Panc1 (cell line): ENCODE results near the gene SIAH1.

Experiments used
- POLR2AphosphoS5 ChIP-seq: IDR thresholded peaks from 2 replicates; pipeline ENCODE4 v1.6.1; 2012; ENCODE audit warnings: mild to moderate bottlenecking, low read depth, low read length, moderate library complexity
- SIN3A ChIP-seq: IDR thresholded peaks from 2 replicates; pipeline ENCODE4 v1.6.1; 2012; ENCODE audit warnings: low read depth, mild to moderate bottlenecking, low read length, moderate library complexity, borderline replicate concordance; ENCODE audit not compliant: insufficient read depth
- TCF7L2 ChIP-seq: IDR thresholded peaks from 2 replicates; pipeline ENCODE4 v1.6.1; 2011; ENCODE audit warnings: mild to moderate bottlenecking, low read depth, low read length, inconsistent platforms
- TF ChIP-seq, protein P1 (sequence below): fragments of 450-650 bp; IDR thresholded peaks from 2 replicates; pipeline ENCODE4 v1.5.1; 2017; ENCODE audit warnings: mild to moderate bottlenecking
- TF ChIP-seq, protein P2 (sequence below), 2 experiments: IDR thresholded peaks; 2 replicates each; pipeline ENCODE4 v1.6.1; 2011 to 2012; ENCODE audit warnings: low read depth in 2 of 2, control low read depth in 1 of 2, low read length in 1 of 2, mild to moderate bottlenecking in 1 of 2, moderate library complexity in 1 of 2; ENCODE audit not compliant: insufficient read depth in 1 of 2

DNA sequence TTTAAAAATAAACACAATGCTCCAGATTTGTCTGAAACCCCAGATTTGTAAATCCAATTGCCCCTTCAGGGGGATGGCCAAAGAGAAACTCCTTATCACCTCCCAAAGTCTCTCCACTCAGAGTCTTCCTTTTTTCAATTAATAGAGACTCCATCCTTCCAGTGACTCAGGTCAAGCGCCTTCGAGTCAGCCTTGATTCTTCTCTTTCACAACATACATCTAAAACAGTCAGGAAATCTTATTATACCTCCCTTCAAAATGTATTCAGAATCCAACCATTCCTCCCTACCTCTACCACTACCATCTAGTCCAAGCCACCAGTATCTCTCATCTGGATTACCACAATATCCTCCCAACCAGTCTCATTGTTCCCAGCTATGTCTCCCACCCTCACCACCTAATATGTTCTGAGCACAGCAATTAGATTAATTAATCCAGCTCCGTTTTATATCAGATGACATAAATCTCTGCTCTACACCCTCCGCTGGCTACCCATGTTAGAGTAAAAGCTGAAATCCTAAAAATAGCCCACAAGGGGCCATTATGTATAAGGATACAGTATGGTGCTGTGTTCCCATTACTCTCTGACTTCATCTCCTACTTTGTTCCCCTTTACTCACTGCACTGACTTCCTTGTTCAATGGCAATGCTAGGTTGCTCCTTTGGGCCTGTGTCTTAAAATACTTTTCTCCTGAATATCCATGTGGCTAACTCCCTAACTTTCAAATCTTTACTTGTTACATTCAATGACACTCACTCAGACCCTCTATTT is 11.8 kb downstream of the SIAH1 start:
- no peak for TF ChIP-seq TCF7L2
- TF ChIP-seq, protein P1, sequence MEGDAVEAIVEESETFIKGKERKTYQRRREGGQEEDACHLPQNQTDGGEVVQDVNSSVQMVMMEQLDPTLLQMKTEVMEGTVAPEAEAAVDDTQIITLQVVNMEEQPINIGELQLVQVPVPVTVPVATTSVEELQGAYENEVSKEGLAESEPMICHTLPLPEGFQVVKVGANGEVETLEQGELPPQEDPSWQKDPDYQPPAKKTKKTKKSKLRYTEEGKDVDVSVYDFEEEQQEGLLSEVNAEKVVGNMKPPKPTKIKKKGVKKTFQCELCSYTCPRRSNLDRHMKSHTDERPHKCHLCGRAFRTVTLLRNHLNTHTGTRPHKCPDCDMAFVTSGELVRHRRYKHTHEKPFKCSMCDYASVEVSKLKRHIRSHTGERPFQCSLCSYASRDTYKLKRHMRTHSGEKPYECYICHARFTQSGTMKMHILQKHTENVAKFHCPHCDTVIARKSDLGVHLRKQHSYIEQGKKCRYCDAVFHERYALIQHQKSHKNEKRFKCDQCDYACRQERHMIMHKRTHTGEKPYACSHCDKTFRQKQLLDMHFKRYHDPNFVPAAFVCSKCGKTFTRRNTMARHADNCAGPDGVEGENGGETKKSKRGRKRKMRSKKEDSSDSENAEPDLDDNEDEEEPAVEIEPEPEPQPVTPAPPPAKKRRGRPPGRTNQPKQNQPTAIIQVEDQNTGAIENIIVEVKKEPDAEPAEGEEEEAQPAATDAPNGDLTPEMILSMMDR, result no peak
- TF ChIP-seq POLR2AphosphoS5, result no peak
- TF ChIP-seq, protein P2, sequence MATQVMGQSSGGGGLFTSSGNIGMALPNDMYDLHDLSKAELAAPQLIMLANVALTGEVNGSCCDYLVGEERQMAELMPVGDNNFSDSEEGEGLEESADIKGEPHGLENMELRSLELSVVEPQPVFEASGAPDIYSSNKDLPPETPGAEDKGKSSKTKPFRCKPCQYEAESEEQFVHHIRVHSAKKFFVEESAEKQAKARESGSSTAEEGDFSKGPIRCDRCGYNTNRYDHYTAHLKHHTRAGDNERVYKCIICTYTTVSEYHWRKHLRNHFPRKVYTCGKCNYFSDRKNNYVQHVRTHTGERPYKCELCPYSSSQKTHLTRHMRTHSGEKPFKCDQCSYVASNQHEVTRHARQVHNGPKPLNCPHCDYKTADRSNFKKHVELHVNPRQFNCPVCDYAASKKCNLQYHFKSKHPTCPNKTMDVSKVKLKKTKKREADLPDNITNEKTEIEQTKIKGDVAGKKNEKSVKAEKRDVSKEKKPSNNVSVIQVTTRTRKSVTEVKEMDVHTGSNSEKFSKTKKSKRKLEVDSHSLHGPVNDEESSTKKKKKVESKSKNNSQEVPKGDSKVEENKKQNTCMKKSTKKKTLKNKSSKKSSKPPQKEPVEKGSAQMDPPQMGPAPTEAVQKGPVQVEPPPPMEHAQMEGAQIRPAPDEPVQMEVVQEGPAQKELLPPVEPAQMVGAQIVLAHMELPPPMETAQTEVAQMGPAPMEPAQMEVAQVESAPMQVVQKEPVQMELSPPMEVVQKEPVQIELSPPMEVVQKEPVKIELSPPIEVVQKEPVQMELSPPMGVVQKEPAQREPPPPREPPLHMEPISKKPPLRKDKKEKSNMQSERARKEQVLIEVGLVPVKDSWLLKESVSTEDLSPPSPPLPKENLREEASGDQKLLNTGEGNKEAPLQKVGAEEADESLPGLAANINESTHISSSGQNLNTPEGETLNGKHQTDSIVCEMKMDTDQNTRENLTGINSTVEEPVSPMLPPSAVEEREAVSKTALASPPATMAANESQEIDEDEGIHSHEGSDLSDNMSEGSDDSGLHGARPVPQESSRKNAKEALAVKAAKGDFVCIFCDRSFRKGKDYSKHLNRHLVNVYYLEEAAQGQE (IDR thresholded peaks at IDR 0.05; ENCODE audit: insufficient read depth in 1 of 2, low read depth in 2 of 2, low read length in 1 of 2), result no peak
- TF ChIP-seq SIN3A, result no peak
